Karpas-422 (cell line): Measurements from ENCODE around the gene WWOX. TPM values are rescaled to one million over a fixed set of nuclear protein-coding genes. Genes with fewer than 3 reads are reported as not detected.
"Not testable (repeated sequence)": the region's sequence is repeated elsewhere in the genome, so short reads cannot be mapped to it uniquely, and the experiment has no call there.

Experiments
- DNase-seq: peaks from one replicate; pipeline ENCODE4 v3.0.0-alpha.2; 2015
- H2AFZ ChIP-seq: fragments of 200-600 bp; sonication (generic); 2 replicates; pipeline ENCODE4 v1.6.1; 2014; ENCODE audit warnings: antibody characterized with exemption, low read length, mixed read lengths
- H3K27ac ChIP-seq: fragments of 200-600 bp; sonication (generic); 2 replicates; pipeline ENCODE4 v1.5.1; 2014; ENCODE audit warnings: mild to moderate bottlenecking, low read length, moderate library complexity
- H3K27me3 ChIP-seq: fragments of 200-600 bp; sonication (generic); 2 replicates; pipeline ENCODE4 v1.6.1; 2014; ENCODE audit warnings: low read length, mixed read lengths
- H3K36me3 ChIP-seq: fragments of 200-600 bp; sonication (generic); 2 replicates; pipeline ENCODE4 v1.6.1; 2014; ENCODE audit warnings: low read length, mixed read lengths; ENCODE audit not compliant: insufficient read depth
- H3K4me1 ChIP-seq: fragments of 200-600 bp; sonication (generic); 2 replicates; pipeline ENCODE4 v1.6.1; 2014; ENCODE audit warnings: mild to moderate bottlenecking, low read length, mixed read lengths
- H3K4me2 ChIP-seq: fragments of 200-600 bp; sonication (generic); 2 replicates; pipeline ENCODE4 v1.6.1; 2014; ENCODE audit warnings: low read length, low read depth, mild to moderate bottlenecking; ENCODE audit not compliant: poor library complexity, severe bottlenecking
- H3K4me3 ChIP-seq: fragments of 200-600 bp; sonication (generic); 2 replicates; pipeline ENCODE4 v1.5.1; 2014; ENCODE audit warnings: mild to moderate bottlenecking, antibody characterized with exemption, low read length, mixed read lengths
- H3K79me2 ChIP-seq: fragments of 200-600 bp; sonication (generic); 2 replicates; pipeline ENCODE4 v1.6.1; 2014; ENCODE audit warnings: mild to moderate bottlenecking, low read length, mixed read lengths
- H3K9ac ChIP-seq: fragments of 200-600 bp; sonication (generic); 2 replicates; pipeline ENCODE4 v1.6.0; 2014; ENCODE audit warnings: low read length
- H3K9me2 ChIP-seq: fragments of 200-600 bp; sonication (generic), shearing (Covaris generic); replicated peaks from 2 replicates; pipeline ENCODE4 v1.6.0; 2014; ENCODE audit warnings: mild to moderate bottlenecking, low read length, moderate library complexity; ENCODE audit not compliant: insufficient read depth
- H3K9me3 ChIP-seq: fragments of 300-700, 200-600 bp; sonication (generic); 2 replicates; pipeline ENCODE4 v1.6.1; 2014; ENCODE audit warnings: low read length, mixed read lengths
- H4K20me1 ChIP-seq: fragments of 200-600 bp; sonication (generic); 2 replicates; pipeline ENCODE4 v1.6.1; 2014; ENCODE audit warnings: mild to moderate bottlenecking, antibody characterized with exemption, low read length, low read depth; ENCODE audit not compliant: insufficient read depth
- total RNA-seq: library from RNA; depleted of rRNA; stranded (reverse); fragments of >200 nt; shearing (Covaris generic); gene quantifications from 2 replicates; pipeline ENCODE4 v1.2.3, GENCODE V29; 2014; ENCODE audit warnings: low replicate concordance

WWOX gene
- total RNA-seq, 1 experiment from 2014 or later: 66.2 TPM

GRCh38 chr16:78509965-78510364, 410.5 kb downstream of the WWOX start:
- no peak overlapping the region for H3K4me2 ChIP-seq
- no peaks in the 10 kb centered on the region for H3K36me3 ChIP-seq
- no peaks in the 10 kb centered on the region for H4K20me1 ChIP-seq
- H3K9me3 ChIP-seq: no peaks in the 10 kb centered on the region
- no peaks in the 10 kb centered on the region for H3K27me3 ChIP-seq
- H2AFZ ChIP-seq: no peak overlapping the region
- H3K4me1 ChIP-seq: no peaks in the 10 kb centered on the region
- no peak overlapping the region for H3K27ac ChIP-seq
- DNase-seq: no peak
- no peaks in the 10 kb centered on the region for H3K9me2 ChIP-seq
- H3K4me3 ChIP-seq: no peak overlapping the region
- H3K79me2 ChIP-seq: no peaks in the 10 kb centered on the region
- H3K9ac ChIP-seq: no peak overlapping the region

- no peak for DNase-seq
- H3K4me3 ChIP-seq: no peak overlapping the region
- no peak overlapping the region for H2AFZ ChIP-seq
- H3K9me3 ChIP-seq: no peaks in the 10 kb centered on the region
- H3K27ac ChIP-seq: no peak overlapping the region
- H3K4me1 ChIP-seq: no peaks in the 10 kb centered on the region
- H3K36me3 ChIP-seq: no peaks in the 10 kb centered on the region
- H4K20me1 ChIP-seq: no peaks in the 10 kb centered on the region
- H3K79me2 ChIP-seq: no peaks in the 10 kb centered on the region
- H3K27me3 ChIP-seq: no peaks in the 10 kb centered on the region
- no peak overlapping the region for H3K4me2 ChIP-seq
- no peak overlapping the region for H3K9ac ChIP-seq
- no peaks in the 10 kb centered on the region for H3K9me2 ChIP-seq
Measured at GRCh38 chr16:78510496-78510895, 411.0 kb downstream of the WWOX start.

DNA sequence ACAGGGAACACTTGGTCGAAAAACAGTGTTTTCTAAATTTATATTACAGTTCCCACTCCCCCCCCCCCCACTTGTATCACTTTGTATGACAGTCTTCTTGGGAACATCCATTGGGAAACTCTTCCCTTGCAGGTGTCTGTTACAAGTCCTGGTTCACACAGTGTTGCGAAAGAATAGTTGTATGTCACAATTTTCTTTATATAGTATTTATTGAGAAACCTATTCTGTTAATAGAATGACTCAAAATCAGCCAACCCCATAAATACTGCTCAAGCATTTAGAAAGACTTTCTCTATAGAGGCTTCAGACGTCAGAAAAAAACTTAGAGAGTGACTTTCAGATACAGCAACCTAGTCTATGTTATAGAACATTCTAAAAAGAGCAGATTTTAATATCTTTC, 414.4 kb downstream of the WWOX start:
- H3K4me2 ChIP-seq: no peak overlapping the region
- no peaks in the 10 kb centered on the region for H3K9me3 ChIP-seq
- H3K27ac ChIP-seq: no peak overlapping the region
- H4K20me1 ChIP-seq: no peaks in the 10 kb centered on the region
- no peaks in the 10 kb centered on the region for H3K9me2 ChIP-seq
- no peak overlapping the region for H2AFZ ChIP-seq
- no peak overlapping the region for H3K9ac ChIP-seq
- no peak for DNase-seq
- H3K4me3 ChIP-seq: no peak overlapping the region
- H3K36me3 ChIP-seq: no peaks in the 10 kb centered on the region
- H3K79me2 ChIP-seq: no peaks in the 10 kb centered on the region
- H3K27me3 ChIP-seq: no peaks in the 10 kb centered on the region
- H3K4me1 ChIP-seq: no peaks in the 10 kb centered on the region

DNA sequence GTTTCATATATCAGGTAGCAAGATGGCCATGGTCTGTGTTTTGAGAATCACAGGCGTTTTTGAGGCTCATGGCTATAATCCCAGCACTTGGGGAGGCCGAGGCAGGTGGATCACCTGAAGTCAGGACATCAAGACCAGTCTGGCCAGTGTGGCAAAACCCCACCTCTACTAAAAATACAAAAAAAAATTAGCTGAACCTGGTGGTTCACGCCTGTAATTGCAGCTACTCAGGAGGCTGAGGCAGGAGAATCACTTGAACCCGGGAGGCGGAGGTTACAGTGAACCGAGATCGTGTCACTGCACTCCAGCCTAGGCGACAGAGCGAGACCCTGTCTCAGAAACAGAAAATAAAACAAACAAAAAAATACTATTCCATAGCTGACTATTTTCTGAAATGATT, 415.4 kb downstream of the WWOX start:
- H3K4me3 ChIP-seq, DNase-seq, H3K27me3 ChIP-seq, H3K9me2 ChIP-seq, H3K4me1 ChIP-seq, H3K79me2 ChIP-seq, H4K20me1 ChIP-seq, H2AFZ ChIP-seq, H3K9me3 ChIP-seq, H3K4me2 ChIP-seq, H3K36me3 ChIP-seq, H3K9ac ChIP-seq, H3K27ac ChIP-seq: not testable (repeated sequence)

DNA sequence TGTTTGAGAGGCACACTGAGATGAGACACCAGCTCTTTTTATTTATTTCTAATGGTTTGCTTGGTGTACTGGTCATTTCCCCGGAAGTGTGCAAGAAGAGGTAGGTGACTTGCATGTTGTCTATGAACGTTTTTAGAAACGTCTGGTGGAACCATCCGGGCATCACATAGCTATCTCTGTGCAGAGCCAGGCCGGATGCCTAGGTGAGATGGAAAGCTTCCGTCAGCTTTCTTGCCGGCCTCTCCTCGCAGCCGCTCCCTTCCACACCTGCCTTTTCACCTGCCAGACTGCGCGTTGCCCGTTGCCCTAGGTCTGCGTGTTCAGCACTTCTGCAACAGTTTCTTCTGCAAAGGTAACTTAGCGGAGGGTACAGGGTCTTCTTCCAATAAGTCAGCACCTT, 416.0 kb downstream of the WWOX start:
- H4K20me1 ChIP-seq: no peaks in the 10 kb centered on the region
- no peak for DNase-seq
- no peak overlapping the region for H3K9ac ChIP-seq
- H3K36me3 ChIP-seq: no peaks in the 10 kb centered on the region
- H3K9me3 ChIP-seq: no peaks in the 10 kb centered on the region
- no peak overlapping the region for H3K4me2 ChIP-seq
- H3K79me2 ChIP-seq: no peaks in the 10 kb centered on the region
- H3K27me3 ChIP-seq: no peaks in the 10 kb centered on the region
- H3K27ac ChIP-seq: no peak overlapping the region
- no peaks in the 10 kb centered on the region for H3K9me2 ChIP-seq
- H3K4me1 ChIP-seq: no peaks in the 10 kb centered on the region
- H2AFZ ChIP-seq: no peak overlapping the region
- no peak overlapping the region for H3K4me3 ChIP-seq

- Histone ChIP-seq H3K27me3 (no peaks in the 10 kb centered on the region), H3K9me2 (no peaks in the 10 kb centered on the region), H3K9me3 (no peaks in the 10 kb centered on the region), H3K9ac (no peak overlapping the region), H3K36me3 (no peaks in the 10 kb centered on the region), H3K27ac (no peak overlapping the region), H3K4me1 (no peaks in the 10 kb centered on the region), H3K79me2 (no peaks in the 10 kb centered on the region), H3K4me2 (no peak overlapping the region), H3K4me3 (no peak overlapping the region), H4K20me1 (no peaks in the 10 kb centered on the region), H2AFZ (no peak overlapping the region)
- no peak for DNase-seq
Measured at GRCh38 chr16:78516006-78516736, 416.7 kb downstream of the WWOX start.

DNA sequence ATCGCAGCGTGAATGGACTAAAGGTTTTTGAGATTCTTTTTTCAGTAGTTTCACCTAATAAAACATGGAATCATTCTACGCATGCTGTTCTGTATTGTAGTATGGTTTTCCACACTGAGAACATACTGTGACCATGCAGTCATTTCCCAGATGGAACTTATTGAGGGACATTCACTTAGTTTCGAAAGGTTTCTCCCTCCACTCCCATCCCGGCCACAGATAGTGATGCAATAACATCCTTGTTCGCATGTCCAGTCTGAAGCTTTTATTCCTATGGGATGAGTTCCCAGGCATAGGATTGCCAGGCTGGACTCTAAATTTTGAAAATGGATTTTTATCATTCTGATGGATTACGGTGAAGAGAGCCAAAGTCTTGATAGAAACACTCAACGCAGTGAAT, 420.4 kb downstream of the WWOX start:
- no peaks in the 10 kb centered on the region for H3K36me3 ChIP-seq
- no peaks in the 10 kb centered on the region for H3K4me1 ChIP-seq
- no peaks in the 10 kb centered on the region for H3K9me2 ChIP-seq
- H3K4me3 ChIP-seq: no peak overlapping the region
- no peak overlapping the region for H3K9ac ChIP-seq
- H4K20me1 ChIP-seq: no peaks in the 10 kb centered on the region
- DNase-seq: no peak
- H3K4me2 ChIP-seq: no peak overlapping the region
- H3K27me3 ChIP-seq: no peaks in the 10 kb centered on the region
- H3K9me3 ChIP-seq: no peaks in the 10 kb centered on the region
- H3K79me2 ChIP-seq: no peaks in the 10 kb centered on the region
- no peak overlapping the region for H3K27ac ChIP-seq
- H2AFZ ChIP-seq: no peak overlapping the region

DNA sequence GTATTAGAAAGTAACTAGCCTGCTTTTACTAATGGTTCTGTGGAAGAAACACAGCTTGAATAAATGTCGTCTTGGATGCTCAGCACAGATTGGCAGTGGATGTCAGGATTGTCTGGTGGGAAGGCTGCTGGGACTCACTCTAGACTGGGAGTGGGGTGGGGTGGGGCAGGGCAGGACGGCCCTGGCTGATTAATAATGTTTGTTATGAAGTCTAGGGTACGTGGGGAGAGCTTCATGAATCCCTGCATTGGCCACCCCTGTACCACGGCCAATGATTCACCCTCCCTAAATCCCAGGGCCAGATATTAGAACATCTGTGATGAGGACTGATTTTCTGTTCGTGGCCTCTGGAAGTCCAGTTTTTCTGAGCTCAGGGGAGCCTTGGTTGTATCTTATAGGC, 421.0 kb downstream of the WWOX start:
- DNase-seq: no peak
- H3K36me3 ChIP-seq: no peaks in the 10 kb centered on the region
- no peaks in the 10 kb centered on the region for H3K27me3 ChIP-seq
- H3K9ac ChIP-seq: no peak overlapping the region
- H3K27ac ChIP-seq: no peak overlapping the region
- no peaks in the 10 kb centered on the region for H3K9me3 ChIP-seq
- no peak overlapping the region for H2AFZ ChIP-seq
- H3K79me2 ChIP-seq: no peaks in the 10 kb centered on the region
- no peak overlapping the region for H3K4me3 ChIP-seq
- H3K4me2 ChIP-seq: no peak overlapping the region
- no peaks in the 10 kb centered on the region for H4K20me1 ChIP-seq
- H3K9me2 ChIP-seq: no peaks in the 10 kb centered on the region
- H3K4me1 ChIP-seq: no peaks in the 10 kb centered on the region

DNA sequence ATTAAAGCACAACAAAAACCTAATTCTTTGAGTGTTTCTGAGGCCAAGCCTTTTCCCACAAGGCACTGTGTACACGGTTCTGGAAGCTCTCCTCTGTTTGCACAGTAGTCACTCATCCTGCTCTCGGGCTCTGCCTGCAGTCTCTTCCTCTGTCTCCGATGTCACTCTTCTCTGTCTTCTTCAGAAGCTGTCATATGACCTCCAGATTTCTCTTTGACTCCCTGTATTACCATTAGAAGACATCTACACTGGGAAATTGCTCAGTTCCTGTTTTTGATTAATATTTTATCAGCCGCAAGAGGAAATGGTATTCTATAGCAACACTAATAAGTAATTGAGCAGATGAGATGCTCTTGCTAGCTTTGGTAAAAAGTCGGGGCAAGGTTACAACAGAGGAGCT, 422.9 kb downstream of the WWOX start:
- H3K79me2 ChIP-seq: no peaks in the 10 kb centered on the region
- H3K4me3 ChIP-seq: no peak overlapping the region
- no peaks in the 10 kb centered on the region for H4K20me1 ChIP-seq
- no peaks in the 10 kb centered on the region for H3K9me2 ChIP-seq
- H2AFZ ChIP-seq: no peak overlapping the region
- no peak overlapping the region for H3K27ac ChIP-seq
- no peak for DNase-seq
- no peak overlapping the region for H3K9ac ChIP-seq
- no peaks in the 10 kb centered on the region for H3K36me3 ChIP-seq
- no peak overlapping the region for H3K4me2 ChIP-seq
- no peaks in the 10 kb centered on the region for H3K4me1 ChIP-seq
- H3K9me3 ChIP-seq: no peaks in the 10 kb centered on the region
- H3K27me3 ChIP-seq: no peaks in the 10 kb centered on the region
